HG02759 (cell line): Measurements from ENCODE around the gene DIAPH1.

Experiments
- ATAC-seq: cut with Tn5 transposase; IDR thresholded peaks from one replicate; pipeline ENCODE4 v1.9.1; 2021; ENCODE audit warnings: mild to moderate bottlenecking, moderate library complexity; ENCODE audit not compliant: unreplicated experiment

DIAPH1 gene

GRCh38 chr5:141522301-141522700 lies 96.5 kb downstream of the DIAPH1 start:
- no peak for ATAC-seq

GRCh38 chr5:141521244-141521781 lies 97.5 kb downstream of the DIAPH1 start:
- no peak for ATAC-seq

DNA sequence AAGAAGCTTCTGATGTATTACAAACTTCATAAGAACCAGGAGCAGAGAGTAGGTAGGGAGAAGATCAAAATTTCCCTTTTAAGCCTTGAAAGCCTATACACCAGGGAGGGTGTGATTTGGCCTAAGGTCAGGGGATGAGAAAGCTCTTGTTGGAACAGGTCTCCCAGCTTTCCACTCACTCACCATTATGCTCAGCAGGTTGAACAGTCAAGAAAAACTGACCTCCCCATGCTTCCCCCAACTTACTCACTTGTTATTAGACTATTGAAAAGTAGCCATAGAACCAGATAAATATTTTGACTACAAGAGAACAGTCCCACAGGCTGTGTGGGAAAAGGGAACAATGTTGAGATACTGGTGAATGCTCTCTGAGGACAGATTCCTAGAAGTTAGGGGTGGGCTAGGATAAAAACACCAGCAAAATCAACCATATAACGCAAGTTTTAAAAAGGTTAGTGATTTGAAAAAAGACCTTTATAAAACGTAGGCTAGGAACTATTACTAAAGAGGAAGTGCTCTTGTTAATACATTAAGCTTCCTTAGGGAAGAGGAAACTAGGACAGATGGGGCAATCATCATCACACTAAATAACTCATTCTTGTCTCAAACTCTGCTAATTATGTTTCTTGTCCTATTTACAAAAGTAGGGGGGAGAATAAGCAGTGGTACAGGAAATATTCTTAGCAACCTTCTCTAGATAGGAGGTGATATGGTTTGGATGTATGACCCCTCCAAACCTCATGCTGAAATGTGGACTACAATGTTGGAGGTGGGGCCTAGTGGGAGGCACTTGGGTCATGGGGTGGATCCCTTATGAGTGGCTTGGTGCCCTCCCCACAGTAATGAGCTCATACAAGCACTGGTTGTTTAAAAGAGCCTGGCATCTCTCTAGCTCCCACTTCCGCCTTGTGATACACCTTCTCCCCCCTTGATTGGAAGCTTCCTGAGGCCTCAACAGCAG lies 98.9 kb downstream of the DIAPH1 start:
- ATAC-seq = no peak

DNA sequence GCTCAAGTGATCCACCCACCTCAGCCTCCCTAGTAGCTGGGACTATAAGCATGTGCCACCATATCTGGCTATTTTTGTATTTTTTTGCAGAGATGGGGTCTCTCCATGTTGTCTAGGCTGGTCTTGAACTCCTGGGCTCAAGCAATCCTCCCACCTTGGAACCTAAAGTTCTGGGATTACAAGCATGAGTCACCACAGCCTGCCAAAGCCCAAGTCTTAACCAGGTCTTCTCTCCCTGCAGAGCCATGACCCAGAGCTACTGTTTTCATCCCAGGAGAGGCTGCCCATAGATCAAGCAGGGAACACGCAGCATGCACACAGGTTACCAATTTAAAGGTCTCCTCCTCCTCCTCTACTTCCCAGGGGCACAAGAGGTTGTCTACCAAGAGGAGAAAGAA lies 100.2 kb downstream of the DIAPH1 start:
- no peak for ATAC-seq

GRCh38 chr5:141517880-141518617 lies 100.8 kb downstream of the DIAPH1 start:
- ATAC-seq = no peak

- ATAC-seq = no peak
Observed at GRCh38 chr5:141517312-141517711, 101.5 kb downstream of the DIAPH1 start.

DNA sequence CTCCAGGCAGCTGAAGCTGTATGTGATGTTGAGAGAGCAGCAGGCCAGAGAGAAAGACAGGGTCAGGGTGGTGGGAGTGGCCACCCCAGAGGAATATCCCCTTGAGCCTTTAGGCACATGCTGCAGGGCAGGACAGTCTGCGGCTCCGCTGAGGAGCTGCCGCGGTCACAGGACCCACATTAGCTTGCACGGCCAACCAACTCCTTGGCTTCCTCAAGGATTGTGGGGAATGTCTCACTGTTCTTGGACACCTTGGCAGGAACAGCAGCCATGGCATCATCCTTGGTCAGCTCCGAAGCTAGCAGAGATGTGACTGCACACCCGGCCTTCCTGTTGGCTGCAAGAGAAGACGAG lies 102.2 kb downstream of the DIAPH1 start:
- no peak for ATAC-seq

DNA sequence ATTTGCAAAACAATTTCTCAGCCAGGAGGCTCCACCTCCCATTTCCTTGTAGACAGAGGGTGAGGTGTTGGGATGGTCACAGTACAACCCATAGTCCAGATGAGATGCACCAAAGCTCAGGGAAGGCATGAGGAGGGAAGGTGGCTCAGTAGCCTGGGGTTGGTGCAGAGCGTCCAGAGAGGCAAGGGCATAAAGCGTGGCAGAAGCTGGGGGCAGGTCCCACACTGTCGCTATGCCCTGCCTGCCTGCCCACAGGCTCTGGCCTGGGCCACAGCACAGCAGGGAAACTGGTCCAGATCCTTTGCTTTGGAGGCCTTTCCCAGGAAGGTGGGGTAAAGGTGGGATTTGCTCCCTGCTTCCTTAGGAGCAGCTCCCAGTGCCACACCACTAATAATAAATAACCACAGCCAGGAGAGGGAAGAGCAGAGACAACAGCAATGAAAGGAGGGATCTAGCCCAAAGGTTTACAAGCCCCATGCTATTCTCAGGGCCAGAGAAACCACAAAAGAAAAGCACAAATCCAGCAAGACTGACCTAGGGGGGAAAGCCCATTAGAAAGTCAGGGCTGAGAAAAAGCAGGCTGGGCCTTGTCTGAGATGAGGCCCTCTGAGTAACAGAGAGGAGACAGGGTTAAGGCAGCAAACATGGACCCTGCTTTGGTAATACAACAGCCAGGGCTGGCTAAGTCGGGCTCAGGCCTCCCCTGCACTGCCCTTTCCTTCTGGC lies 102.7 kb downstream of the DIAPH1 start:
- ATAC-seq = no peak

DNA sequence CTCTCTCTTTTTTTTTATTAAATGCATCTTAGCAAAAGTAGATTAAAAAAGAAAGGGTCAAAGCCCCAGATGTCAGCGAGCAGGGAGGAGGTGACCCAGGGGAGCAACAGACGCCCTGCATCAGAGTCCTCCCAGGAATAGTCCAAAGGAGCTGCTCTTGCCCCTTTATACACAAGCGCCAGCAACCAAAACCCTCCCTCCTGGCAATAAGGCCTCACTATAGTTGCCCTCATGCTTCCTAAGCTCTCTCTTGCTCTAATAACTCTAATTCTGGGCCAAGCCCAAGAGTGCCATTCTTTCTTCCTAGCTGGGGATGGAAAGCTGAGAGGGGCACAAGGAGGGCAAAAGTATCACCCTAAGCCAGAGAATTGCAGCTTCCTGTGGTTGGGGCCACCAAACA lies 103.7 kb downstream of the DIAPH1 start:
- ATAC-seq = no peak

- ATAC-seq = peak; percentile 10
Observed at GRCh38 chr5:141514330-141515133, 104.3 kb downstream of the DIAPH1 start.

DNA sequence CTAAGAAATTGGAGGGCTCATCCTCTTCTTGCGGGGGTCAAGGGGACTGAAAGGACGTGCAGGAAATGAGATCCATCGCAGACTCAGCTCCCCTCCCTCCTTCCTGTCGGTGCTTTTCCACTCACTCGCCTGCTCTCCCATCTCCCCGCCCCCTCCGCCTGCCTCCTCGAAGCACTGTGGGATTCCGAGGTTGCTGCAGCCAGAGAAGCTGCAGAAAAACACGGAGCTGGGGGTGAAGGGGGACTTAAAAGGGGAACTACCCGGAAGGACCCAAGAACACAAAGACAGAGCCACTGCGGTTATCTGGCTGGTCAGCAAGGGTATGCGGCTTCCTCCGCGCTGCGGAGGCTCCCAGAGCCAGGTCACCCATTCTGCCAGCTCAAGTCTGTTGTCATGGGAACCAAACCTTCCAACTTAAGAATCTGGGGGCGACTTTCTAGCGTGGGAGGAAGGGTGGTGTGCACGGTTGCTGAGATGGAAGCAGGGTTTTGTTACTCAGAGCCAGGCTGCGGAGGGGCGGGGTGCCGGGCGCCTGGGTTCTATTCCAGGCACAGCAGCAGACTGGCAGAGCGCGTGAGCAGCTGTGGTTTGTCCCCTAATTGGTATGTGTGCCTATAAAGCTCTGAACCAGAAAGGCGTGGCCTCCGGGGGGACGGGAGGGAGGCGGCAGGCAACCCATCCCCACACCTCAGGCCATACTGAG lies 105.0 kb downstream of the DIAPH1 start:
- ATAC-seq = peak; percentile 45

- ATAC-seq = no peak
Observed at GRCh38 chr5:141512911-141513626, 105.7 kb downstream of the DIAPH1 start.

DNA sequence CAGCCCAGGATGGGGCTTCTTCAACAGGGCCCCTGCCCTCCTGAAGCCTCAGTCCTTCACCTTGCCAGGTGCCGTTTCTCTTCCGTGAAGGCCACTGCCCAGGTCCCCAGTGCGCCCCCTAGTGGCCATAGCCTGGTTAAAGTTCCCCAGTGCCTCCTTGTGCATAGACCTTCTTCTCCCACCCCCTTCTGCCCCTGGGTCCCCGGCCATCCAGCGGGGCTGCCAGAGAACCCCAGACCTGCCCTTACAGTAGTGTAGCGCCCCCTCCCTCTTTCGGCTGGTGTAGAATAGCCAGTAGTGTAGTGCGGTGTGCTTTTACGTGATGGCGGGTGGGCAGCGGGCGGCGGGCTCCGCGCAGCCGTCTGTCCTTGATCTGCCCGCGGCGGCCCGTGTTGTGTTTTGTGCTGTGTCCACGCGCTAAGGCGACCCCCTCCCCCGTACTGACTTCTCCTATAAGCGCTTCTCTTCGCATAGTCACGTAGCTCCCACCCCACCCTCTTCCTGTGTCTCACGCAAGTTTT lies 106.3 kb downstream of the DIAPH1 start:
- no peak for ATAC-seq

DNA sequence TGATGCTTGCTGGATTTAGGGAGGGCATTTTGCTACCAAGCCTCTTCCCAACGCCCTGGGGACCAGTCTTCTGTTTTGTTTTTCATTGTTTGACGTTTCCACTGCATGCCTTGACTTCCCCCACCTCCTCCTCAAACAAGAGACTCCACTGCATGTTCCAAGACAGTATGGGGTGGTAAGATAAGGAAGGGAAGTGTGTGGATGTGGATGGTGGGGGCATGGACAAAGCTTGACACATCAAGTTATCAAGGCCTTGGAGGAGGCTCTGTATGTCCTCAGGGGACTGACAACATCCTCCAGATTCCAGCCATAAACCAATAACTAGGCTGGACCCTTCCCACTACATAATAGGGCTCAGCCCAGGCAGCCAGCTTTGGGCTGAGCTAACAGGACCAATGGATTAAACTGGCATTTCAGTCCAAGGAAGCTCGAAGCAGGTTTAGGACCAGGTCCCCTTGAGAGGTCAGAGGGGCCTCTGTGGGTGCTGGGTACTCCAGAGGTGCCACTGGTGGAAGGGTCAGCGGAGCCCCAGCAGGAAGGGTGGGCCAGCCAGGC lies 107.0 kb downstream of the DIAPH1 start:
- ATAC-seq = no peak

DNA sequence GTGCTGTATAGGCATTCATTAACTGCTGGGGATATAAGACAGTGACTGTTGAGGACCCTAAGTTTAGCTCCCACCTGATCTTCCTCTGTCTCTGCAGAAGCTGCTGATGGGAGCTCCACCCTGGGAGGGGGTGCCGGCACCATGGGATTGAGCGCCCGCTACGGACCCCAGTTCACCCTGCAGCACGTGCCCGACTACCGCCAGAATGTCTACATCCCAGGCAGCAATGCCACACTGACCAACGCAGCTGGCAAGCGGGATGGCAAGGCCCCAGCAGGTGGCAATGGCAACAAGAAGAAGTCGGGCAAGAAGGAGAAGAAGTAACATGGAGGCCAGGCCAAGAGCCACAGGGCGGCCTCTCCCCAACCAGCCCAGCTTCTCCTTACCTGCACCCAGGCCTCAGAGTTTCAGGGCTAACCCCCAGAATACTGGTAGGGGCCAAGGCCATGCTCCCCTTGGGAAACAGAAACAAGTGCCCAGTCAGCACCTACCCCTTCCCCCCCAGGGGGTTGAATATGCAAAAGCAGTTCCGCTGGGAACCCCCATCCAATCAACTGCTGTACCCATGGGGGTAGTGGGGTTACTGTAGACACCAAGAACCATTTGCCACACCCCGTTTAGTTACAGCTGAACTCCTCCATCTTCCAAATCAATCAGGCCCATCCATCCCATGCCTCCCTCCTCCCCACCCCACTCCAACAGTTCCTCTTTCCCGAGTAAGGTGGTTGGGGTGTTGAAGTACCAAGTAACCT lies 107.8 kb downstream of the DIAPH1 start:
- peak; percentile 24 for ATAC-seq

- ATAC-seq = no peak
Observed at GRCh38 chr5:141510160-141510559, 108.6 kb downstream of the DIAPH1 start.

- ATAC-seq = peak; percentile 16
Observed at GRCh38 chr5:141508798-141509611, 109.8 kb downstream of the DIAPH1 start.
